OCI-LY3 (cell line): ENCODE measurements around the gene GCLM.
"Not testable (repeated sequence)": the region's sequence is repeated elsewhere in the genome, so short reads cannot be mapped to it uniquely, and the experiment has no call there.

Source experiments
- H2AFZ ChIP-seq: fragments of 200-600, 300-600 bp; shearing (Covaris generic); 2 replicates; pipeline ENCODE4 v1.6.0; 2014; ENCODE audit warnings: antibody characterized with exemption, low read depth, low read length
- H3K27ac ChIP-seq: fragments of 200-600, 300-600 bp; sonication (generic); 2 replicates; pipeline ENCODE4 v1.5.1; 2014; ENCODE audit warnings: mild to moderate bottlenecking, low read length, moderate library complexity, mixed read lengths
- H3K27me3 ChIP-seq: fragments of 200-600, 300-600 bp; sonication (generic); 2 replicates; pipeline ENCODE4 v1.6.1; 2014; ENCODE audit warnings: low read depth, low read length, mixed read lengths
- H3K36me3 ChIP-seq: fragments of 200-600, 300-600 bp; sonication (generic); replicated peaks from 2 replicates; pipeline ENCODE3; 2014; ENCODE audit warnings: low read depth, low read length, mixed read lengths
- H3K4me1 ChIP-seq: fragments of 300-600, 200-600 bp; sonication (generic); 2 replicates; pipeline ENCODE4 v1.6.1; 2014; ENCODE audit warnings: low read length, mixed read lengths
- H3K4me2 ChIP-seq: fragments of 200-600, 300-600 bp; sonication (generic); 2 replicates; pipeline ENCODE4 v1.6.1; 2014; ENCODE audit warnings: low read length, mixed read lengths
- H3K4me3 ChIP-seq: fragments of 300-600, 200-600 bp; sonication (generic); 2 replicates; pipeline ENCODE4 v1.5.1; 2014; ENCODE audit warnings: antibody characterized with exemption, mild to moderate bottlenecking, low read length, moderate library complexity
- H3K79me2 ChIP-seq: fragments of 300-600, 200-600 bp; shearing (Covaris generic); 2 replicates; pipeline ENCODE4 v1.6.1; 2014; ENCODE audit warnings: mild to moderate bottlenecking, low read length, mixed read lengths
- H3K9ac ChIP-seq: fragments of 300-600, 200-600 bp; shearing (Covaris generic); 2 replicates; pipeline ENCODE4 v1.6.0; 2014; ENCODE audit warnings: mild to moderate bottlenecking, low read length, moderate library complexity
- H3K9me3 ChIP-seq: fragments of 200-600, 300-600 bp; shearing (Covaris generic); 2 replicates; pipeline ENCODE4 v1.6.1; 2014; ENCODE audit warnings: low read length, mixed read lengths; ENCODE audit not compliant: insufficient read depth
- H4K20me1 ChIP-seq: fragments of 200-600, 300-600 bp; sonication (generic); 2 replicates; pipeline ENCODE4 v1.6.1; 2016; ENCODE audit warnings: low read length, mixed read lengths; ENCODE audit not compliant: insufficient read depth
- EZH2phosphoT487 ChIP-seq: fragments of 200-600 bp; shearing (Covaris generic); IDR thresholded peaks from 2 replicates; pipeline ENCODE4 v1.6.1; 2018; ENCODE audit warnings: antibody characterized with exemption, mixed run types, low read depth
- TF ChIP-seq, protein P1 (sequence below): fragments of 200-600, 300-600 bp; sonication (generic); IDR thresholded peaks from 2 replicates; pipeline ENCODE4 v1.5.1; 2014; ENCODE audit warnings: antibody characterized with exemption, low read length, low read depth

GCLM gene

DNA sequence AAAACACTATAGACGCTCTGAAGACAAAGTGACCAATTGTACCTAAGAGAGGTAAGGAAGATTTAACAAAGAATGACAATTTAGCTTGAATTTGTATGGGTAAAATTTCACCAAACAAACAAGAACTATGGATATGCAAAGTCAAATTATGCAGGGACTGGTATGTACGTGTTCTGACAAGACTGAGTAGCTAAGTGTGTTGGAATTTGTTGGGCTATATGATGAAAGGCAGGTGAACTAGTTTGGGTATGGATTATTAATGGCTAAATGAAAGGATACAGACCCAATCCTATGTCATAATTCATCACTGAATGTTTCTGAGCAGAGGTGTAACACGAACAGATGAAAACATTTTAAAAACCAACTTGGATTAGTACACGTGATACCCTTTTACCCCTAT lies 37.9 kb downstream of the GCLM start:
- Histone ChIP-seq H3K36me3 (peaks cover 43% of the 10 kb centered on the region), H3K27me3 (no peaks in the 10 kb centered on the region), H2AFZ (no peak overlapping the region), H3K9me3 (no peaks in the 10 kb centered on the region), H3K4me1 (peaks cover 4% of the 10 kb centered on the region; the same call in 1 of the 2 replicates), H3K79me2 (peaks cover 19% of the 10 kb centered on the region), H4K20me1 (no peaks in the 10 kb centered on the region; the same call in 1 of the 2 replicates), H3K9ac (no peak overlapping the region), H3K4me3 (no peak overlapping the region), H3K4me2 (no peak overlapping the region), H3K27ac (no peak overlapping the region)
- TF ChIP-seq EZH2phosphoT487: no peak
- TF ChIP-seq, protein P1, sequence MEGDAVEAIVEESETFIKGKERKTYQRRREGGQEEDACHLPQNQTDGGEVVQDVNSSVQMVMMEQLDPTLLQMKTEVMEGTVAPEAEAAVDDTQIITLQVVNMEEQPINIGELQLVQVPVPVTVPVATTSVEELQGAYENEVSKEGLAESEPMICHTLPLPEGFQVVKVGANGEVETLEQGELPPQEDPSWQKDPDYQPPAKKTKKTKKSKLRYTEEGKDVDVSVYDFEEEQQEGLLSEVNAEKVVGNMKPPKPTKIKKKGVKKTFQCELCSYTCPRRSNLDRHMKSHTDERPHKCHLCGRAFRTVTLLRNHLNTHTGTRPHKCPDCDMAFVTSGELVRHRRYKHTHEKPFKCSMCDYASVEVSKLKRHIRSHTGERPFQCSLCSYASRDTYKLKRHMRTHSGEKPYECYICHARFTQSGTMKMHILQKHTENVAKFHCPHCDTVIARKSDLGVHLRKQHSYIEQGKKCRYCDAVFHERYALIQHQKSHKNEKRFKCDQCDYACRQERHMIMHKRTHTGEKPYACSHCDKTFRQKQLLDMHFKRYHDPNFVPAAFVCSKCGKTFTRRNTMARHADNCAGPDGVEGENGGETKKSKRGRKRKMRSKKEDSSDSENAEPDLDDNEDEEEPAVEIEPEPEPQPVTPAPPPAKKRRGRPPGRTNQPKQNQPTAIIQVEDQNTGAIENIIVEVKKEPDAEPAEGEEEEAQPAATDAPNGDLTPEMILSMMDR: no peak

DNA sequence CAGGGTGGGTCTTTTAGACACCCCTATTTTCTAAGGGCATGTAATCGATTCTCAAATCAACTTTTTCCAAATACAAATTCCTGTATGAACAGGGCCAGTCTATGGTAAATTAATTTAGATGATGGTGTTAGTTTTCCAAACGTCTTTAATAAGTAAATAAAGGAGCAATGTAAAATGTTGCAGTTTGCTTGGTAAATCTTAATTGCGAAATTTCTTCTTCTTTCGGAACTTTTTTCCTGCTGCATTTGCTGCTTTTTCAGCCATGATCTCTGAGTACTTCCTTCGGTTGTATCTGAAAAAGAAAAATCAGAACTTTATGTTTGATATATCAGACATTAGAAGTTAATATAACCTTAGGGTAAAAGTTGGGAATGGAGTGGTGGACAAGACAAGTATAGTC lies 39.6 kb downstream of the GCLM start:
- no peak for TF ChIP-seq EZH2phosphoT487
- TF ChIP-seq, protein P1: no peak
- H2AFZ ChIP-seq: no peak overlapping the region
- H3K27me3 ChIP-seq: no peaks in the 10 kb centered on the region
- no peak overlapping the region for H3K9ac ChIP-seq
- H3K9me3 ChIP-seq: no peaks in the 10 kb centered on the region
- no peak overlapping the region for H3K4me2 ChIP-seq
- H3K4me1 ChIP-seq: no peaks in the 10 kb centered on the region
- H3K4me3 ChIP-seq: no peak overlapping the region
- H3K79me2 ChIP-seq: peaks cover 4% of the 10 kb centered on the region; the same call in 1 of the 2 replicates
- no peaks in the 10 kb centered on the region for H4K20me1 ChIP-seq
- H3K36me3 ChIP-seq: peaks cover 34% of the 10 kb centered on the region
- H3K27ac ChIP-seq: no peak overlapping the region

DNA sequence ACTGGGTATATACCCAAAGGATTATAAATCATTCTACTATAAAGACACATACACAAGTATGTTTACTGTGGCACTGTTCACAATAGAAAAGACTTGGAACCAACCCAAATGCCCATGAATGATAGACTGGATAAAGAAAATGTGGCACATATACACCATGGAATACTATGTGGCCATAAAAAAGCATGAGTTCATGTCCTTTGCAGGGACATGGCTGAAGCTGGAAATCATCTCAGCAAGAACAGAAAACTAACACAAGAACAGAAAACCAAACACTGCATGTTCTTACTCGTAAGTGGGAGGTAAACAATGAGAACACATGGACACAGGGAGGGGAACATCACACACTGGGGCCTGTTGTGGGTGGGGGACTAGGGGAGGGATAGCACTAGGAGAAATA lies 40.7 kb downstream of the GCLM start:
- H3K9me3 ChIP-seq, H3K27ac ChIP-seq, H3K4me1 ChIP-seq, H3K27me3 ChIP-seq, H2AFZ ChIP-seq, H3K4me3 ChIP-seq, H4K20me1 ChIP-seq, H3K9ac ChIP-seq, H3K4me2 ChIP-seq, H3K79me2 ChIP-seq: not testable (repeated sequence)
- peaks cover 24% of the 10 kb centered on the region for H3K36me3 ChIP-seq

GRCh38 chr1:93865253-93865652 lies 44.0 kb downstream of the GCLM start:
- no peaks in the 10 kb centered on the region for H3K27me3 ChIP-seq
- TF ChIP-seq, protein P1: no peak
- no peak for TF ChIP-seq EZH2phosphoT487
- H2AFZ ChIP-seq: no peak overlapping the region
- peaks cover 8% of the 10 kb centered on the region for H3K36me3 ChIP-seq
- H3K9ac ChIP-seq: no peak overlapping the region
- H3K4me2 ChIP-seq: no peak overlapping the region
- no peaks in the 10 kb centered on the region for H3K79me2 ChIP-seq
- no peaks in the 10 kb centered on the region for H3K4me1 ChIP-seq
- H3K4me3 ChIP-seq: no peak overlapping the region
- H4K20me1 ChIP-seq: no peaks in the 10 kb centered on the region
- no peak overlapping the region for H3K27ac ChIP-seq
- no peaks in the 10 kb centered on the region for H3K9me3 ChIP-seq

- Histone ChIP-seq H3K4me1 (no peaks in the 10 kb centered on the region), H3K4me2 (no peak overlapping the region)
- TF ChIP-seq, protein P1: no peak
- no peak for TF ChIP-seq EZH2phosphoT487
Measured at GRCh38 chr1:93864175-93864574, 45.1 kb downstream of the GCLM start.

GRCh38 chr1:93857653-93858052 lies 51.6 kb downstream of the GCLM start:
- H3K4me1 ChIP-seq, H3K9ac ChIP-seq, H3K9me3 ChIP-seq, H3K27ac ChIP-seq, H4K20me1 ChIP-seq, H3K36me3 ChIP-seq, H3K27me3 ChIP-seq, H2AFZ ChIP-seq, H3K79me2 ChIP-seq, H3K4me2 ChIP-seq, H3K4me3 ChIP-seq: not testable (repeated sequence)

More at GRCh38 chr1:93864175-93864574, 45.1 kb downstream of the GCLM start:
- H3K27ac ChIP-seq: no peak overlapping the region
- H3K9ac ChIP-seq: no peak overlapping the region
- no peaks in the 10 kb centered on the region for H4K20me1 ChIP-seq
- H3K79me2 ChIP-seq: no peaks in the 10 kb centered on the region
- H3K9me3 ChIP-seq: no peaks in the 10 kb centered on the region
- no peak overlapping the region for H2AFZ ChIP-seq
- no peaks in the 10 kb centered on the region for H3K36me3 ChIP-seq
- no peak overlapping the region for H3K4me3 ChIP-seq
- no peaks in the 10 kb centered on the region for H3K27me3 ChIP-seq

- H3K79me2 ChIP-seq, H3K4me1 ChIP-seq, H4K20me1 ChIP-seq, H3K9ac ChIP-seq, H3K9me3 ChIP-seq, H3K27ac ChIP-seq, H3K27me3 ChIP-seq, H3K4me3 ChIP-seq, H3K36me3 ChIP-seq, H2AFZ ChIP-seq, H3K4me2 ChIP-seq: not testable (repeated sequence)
Measured at GRCh38 chr1:93855983-93856382, 53.2 kb downstream of the GCLM start.
